HL-60/S4 treated with phorbol 12-myristate 13-acetate at 8.2 ng/mL for 4 days and 3 days (cell line): ENCODE data around the gene SEMA3E.

ENCODE experiments used
- in situ Hi-C: fragments of 300-500 bp; cut with MboI; formaldehyde crosslinking; loops from 2 replicates; pipeline ENCODE4 v1.15.0; 2022; ENCODE audit warnings: low sequenced_read_pairs

Gene SEMA3E

DNA sequence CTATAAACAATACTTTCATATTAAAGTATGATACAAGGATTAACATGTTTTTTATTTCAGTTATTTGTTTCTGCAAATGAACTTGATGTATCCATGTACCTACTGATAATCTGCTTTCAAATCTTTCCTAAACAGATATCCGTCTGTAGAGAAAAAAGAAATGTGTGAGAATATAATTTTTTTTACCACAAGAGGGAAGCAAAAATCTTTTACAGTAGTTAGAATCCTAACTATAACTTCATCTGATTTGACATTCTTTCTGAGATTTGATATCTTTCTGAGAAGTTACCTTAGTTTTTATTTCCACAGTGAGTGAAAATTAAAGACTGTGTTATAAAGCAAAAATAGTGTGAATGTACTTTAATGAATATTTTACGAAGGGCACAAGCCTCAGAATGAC lies 282.3 kb downstream of the SEMA3E start:
- in situ Hi-C loops = no loop called here

GRCh38 chr7:83365746-83366145 lies 283.2 kb downstream of the SEMA3E start:
- in situ Hi-C loops = no loop called here

- in situ Hi-C loops = no loop called here
Observed at GRCh38 chr7:83362871-83363550, 285.9 kb downstream of the SEMA3E start.

GRCh38 chr7:83359108-83359507 lies 289.8 kb downstream of the SEMA3E start:
- in situ Hi-C loops = no loop called here

- in situ Hi-C loops = no loop called here
Observed at GRCh38 chr7:83355143-83355542, 293.8 kb downstream of the SEMA3E start.

DNA sequence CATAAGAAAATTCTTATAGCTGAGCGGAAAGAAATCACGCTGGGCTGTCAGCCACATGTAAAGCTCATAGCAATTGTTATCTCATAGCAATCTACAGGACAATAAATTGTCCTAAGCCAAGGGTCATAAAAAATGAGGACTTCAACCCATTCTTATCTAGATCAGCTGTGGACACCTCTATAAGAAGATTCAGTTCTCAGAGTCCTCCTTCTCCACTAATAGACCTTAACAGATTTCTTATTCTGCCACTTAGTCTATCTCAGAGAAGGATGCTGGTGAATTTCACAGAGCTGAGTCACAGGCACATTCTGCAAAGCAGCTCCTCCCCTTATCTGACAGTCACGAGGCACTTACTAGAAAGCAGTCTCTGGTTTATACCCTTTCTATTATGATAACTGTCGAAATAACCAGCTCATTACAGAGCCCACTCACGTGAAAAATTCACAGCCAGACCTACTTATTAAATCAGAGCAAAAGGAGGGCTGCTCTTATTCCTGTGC lies 300.9 kb downstream of the SEMA3E start:
- in situ Hi-C loops = no loop called here

DNA sequence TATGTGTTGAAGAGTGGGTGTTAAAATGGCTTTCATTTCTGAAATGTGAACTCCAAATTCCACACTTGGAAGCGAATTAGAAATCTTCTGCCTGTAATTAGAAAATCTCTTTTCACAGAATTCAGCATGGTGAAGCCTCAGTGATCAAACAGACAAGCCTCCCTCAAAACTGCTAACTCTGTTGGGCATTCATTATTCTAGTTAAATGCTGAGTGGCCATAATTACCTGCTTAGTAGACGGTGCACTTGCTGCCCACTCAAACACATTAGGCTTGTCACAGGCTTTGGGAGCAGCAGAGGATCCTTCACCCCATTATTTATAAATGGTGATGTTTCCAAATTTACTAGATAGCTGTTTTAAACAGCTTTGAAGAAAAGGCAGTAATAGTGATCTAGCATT lies 309.0 kb downstream of the SEMA3E start:
- in situ Hi-C loops = no loop called here

DNA sequence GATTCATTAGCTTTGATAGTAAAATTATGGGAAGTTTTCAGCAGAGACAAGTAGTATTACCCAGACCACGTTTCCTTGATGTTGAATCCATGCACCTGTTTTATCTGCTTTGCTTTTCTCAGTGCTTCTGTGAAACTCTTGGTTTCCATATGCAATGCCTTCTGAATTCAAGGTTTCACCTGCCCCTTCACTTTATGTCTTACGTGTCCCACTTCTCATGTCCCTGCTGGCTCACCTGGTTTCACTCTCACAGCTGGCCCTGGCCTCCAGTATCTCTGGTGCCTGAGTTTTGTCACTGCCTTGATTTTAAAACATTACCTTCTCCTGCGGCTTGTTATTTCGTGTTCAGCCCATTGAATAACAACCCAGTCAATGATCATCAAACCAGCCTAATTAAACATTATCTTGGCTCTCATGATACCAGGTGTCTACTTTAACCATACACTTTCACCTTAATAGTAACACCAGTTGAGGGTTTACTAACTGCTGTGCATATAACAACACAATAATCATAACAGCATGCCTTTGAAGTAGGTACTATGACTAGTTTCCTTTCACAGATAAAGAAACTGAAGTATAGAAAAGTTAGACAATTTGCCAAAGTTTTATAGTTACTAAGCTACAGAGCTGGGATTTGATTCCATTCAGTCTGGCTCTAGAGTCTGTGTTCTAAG lies 310.5 kb downstream of the SEMA3E start:
- in situ Hi-C loops = no loop called here

DNA sequence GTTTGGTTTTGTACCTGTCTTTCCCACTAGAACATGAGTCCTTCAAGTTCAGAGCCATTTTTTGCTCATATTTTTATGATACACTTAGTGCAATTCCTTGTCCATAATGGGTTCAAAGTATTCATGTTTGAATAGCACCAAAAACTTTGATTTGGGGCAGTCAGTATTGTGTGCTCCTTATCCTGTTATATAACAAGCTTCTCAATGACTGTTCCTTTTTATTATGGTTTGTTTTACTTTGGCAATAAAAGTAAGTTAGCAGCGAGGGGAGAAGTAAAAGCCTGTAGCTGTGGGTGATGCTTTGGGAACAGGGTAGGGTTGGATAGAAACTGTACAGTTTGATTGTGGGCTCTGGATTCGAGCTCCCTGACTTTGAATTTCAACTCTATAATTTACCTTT lies 311.9 kb downstream of the SEMA3E start:
- in situ Hi-C loops = no loop called here

GRCh38 chr7:83326223-83326622 lies 322.7 kb downstream of the SEMA3E start:
- in situ Hi-C loops = no loop called here

- in situ Hi-C loops = no loop called here
Observed at GRCh38 chr7:83325083-83325482, 323.9 kb downstream of the SEMA3E start.

DNA sequence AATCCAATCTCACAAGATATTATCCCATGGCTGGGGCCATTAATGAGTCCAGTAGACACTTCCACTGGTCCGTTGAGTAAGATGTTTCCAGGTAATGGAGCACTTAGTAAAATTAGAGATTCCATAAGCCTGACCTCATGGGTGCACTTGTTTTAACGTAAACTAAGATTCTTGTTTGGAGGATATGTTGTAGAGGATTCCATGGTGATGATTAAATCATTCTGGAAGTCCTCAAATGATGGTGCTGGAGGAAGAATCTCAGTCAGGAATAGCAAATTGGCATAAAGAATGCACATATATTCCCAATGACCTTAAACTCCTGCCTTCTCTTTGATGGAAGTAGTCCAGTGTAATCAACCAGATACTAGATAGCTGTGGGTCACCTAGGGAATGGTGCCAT lies 324.3 kb downstream of the SEMA3E start:
- in situ Hi-C loops = no loop called here

DNA sequence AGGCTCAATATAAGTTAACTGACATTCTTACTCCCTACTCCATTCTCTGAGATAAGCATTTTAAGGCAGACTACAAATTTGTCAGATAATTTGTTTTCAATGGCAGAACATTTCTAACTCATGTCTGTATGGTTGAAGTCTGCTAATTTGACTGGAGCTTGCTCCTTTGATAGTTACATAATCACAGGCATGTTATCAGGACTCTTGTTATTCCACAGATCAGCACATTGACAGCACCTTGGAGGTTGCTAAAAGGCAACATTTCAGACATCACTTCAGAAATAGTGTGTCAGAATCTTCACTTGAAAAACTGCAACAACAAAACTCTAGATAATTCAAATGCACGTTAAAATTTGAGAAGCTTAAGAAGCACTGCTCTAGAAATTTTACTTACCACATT lies 327.9 kb downstream of the SEMA3E start:
- in situ Hi-C loops = no loop called here

- in situ Hi-C loops = no loop called here
Observed at GRCh38 chr7:83313931-83314330, 335.0 kb downstream of the SEMA3E start.
